SH-SY5Y (cell line): ENCODE measurements around the gene HTR3E.

Source experiments
- GATA2 ChIP-seq: IDR thresholded peaks from 2 replicates; pipeline ENCODE4 v1.6.1; 2011; ENCODE audit warnings: mild to moderate bottlenecking, low read depth, low read length
- GATA3 ChIP-seq: IDR thresholded peaks from 2 replicates; pipeline ENCODE4 v1.6.1; 2011; ENCODE audit warnings: low read depth, mild to moderate bottlenecking, low read length, moderate library complexity

- TF ChIP-seq GATA2 (no peak; the same call in 1 of the 2 replicates), GATA3 (no peak)
Observed at GRCh38 chr3:184144505-184144904, 47.6 kb downstream of the HTR3E start.
